RWPE2 (cell line): ENCODE results near the gene ABAT.

ENCODE experiments used
- ATAC-seq: fragments of 200-7000 bp; cut with Tn5 transposase; 3 replicates; pipeline ENCODE4 v1.9.1; 2021; ENCODE audit warnings: low read depth
- DNase-seq: peaks from one replicate; pipeline ENCODE4 v3.0.0-alpha.2; 2020; ENCODE audit warnings: low spot score
- H3K27ac ChIP-seq: fragments of 450-650 bp; 2 replicates; pipeline ENCODE4 v1.5.1; 2017; ENCODE audit warnings: mild to moderate bottlenecking; ENCODE audit not compliant: poor library complexity, severe bottlenecking
- H3K27me3 ChIP-seq: fragments of 250-450 bp; sonication (Bioruptor Pico); 2 replicates; pipeline ENCODE4 v1.5.1; 2021; ENCODE audit warnings: mild to moderate bottlenecking, moderate library complexity; ENCODE audit not compliant: insufficient read depth, poor library complexity, severe bottlenecking
- H3K36me3 ChIP-seq: fragments of 250-450 bp; sonication (Bioruptor Pico); 2 replicates; pipeline ENCODE4 v1.5.1; 2020; ENCODE audit warnings: low read depth, mild to moderate bottlenecking, moderate library complexity
- H3K4me1 ChIP-seq: fragments of 250-450 bp; sonication (Bioruptor Pico); 2 replicates; pipeline ENCODE4 v1.5.1; 2021; ENCODE audit warnings: mild to moderate bottlenecking, moderate library complexity; ENCODE audit not compliant: insufficient read depth, poor library complexity, severe bottlenecking
- H3K4me3 ChIP-seq: fragments of 250-450 bp; sonication (Bioruptor Pico); 2 replicates; pipeline ENCODE4 v1.5.1; 2021; ENCODE audit warnings: mild to moderate bottlenecking, moderate library complexity; ENCODE audit not compliant: severe bottlenecking
- H3K9me3 ChIP-seq: fragments of 250-450 bp; sonication (Bioruptor Pico); 2 replicates; pipeline ENCODE4 v1.5.1; 2021; ENCODE audit warnings: mild to moderate bottlenecking, moderate library complexity; ENCODE audit not compliant: severe bottlenecking
- CTCF ChIP-seq: fragments of 450-650 bp; IDR thresholded peaks from one replicate; pipeline ENCODE4 v1.5.1; 2017; ENCODE audit warnings: mild to moderate bottlenecking, moderate library complexity; ENCODE audit not compliant: poor library complexity, severe bottlenecking

ABAT gene

DNA sequence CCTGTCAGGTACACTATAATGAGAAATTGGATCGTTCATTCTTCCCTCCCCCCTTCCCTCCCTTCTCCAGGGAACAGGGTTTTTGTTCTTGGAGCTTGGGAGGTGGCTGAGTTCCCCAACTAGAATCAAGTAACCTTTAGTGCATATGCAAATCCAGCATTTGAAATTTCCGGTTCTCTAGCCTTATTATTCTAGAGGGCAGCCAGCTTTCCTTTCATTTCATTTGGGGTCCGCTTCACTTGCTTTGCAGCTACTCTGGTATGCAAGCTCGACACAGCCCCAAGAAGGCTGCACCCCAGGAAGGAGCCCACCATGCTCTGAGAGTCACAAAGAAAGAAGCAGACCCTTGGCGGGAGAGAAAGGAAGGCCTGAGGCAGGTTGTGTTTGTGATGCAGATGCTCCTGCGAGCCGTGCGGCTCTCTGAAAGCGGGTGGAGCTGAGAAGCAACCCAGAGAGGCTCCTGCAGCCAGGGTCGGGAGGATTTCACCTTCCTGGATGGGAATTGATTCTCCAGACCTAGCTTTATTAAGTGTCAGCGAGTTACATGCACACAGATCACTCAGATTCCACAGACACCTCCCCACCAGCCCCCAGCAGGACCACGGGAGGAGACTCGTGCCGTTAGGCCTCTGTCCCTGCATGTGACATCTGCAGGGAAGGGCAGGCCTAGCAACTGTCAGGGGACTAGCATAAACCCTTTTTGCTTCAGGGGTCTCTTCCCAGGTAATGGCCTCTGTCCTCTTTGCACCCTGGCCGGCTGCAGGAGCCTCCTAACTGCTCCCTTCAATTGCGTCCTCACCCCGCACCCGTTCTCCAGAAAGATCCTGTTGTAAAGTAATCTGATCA is 157.7 kb downstream of the ABAT start:
- Histone ChIP-seq H3K36me3 (peaks cover 46% of the 10 kb centered on the region), H3K4me3 (no peak overlapping the region), H3K4me1 (peaks cover 12% of the 10 kb centered on the region), H3K27ac (no peak overlapping the region), H3K27me3 (no peaks in the 10 kb centered on the region), H3K9me3 (no peaks in the 10 kb centered on the region)
- DNase-seq (no peak), ATAC-seq (no peak)
- TF ChIP-seq CTCF, result no peak

- DNase-seq (no peak), ATAC-seq (no peak)
- peaks cover 12% of the 10 kb centered on the region for H3K4me1 ChIP-seq
- H3K27me3 ChIP-seq, result no peaks in the 10 kb centered on the region
- H3K9me3 ChIP-seq, result no peaks in the 10 kb centered on the region
- no peak overlapping the region for H3K27ac ChIP-seq
- no peak for TF ChIP-seq CTCF
- no peak overlapping the region for H3K4me3 ChIP-seq
- H3K36me3 ChIP-seq, result peaks cover 46% of the 10 kb centered on the region
These were observed 158.3 kb downstream of the ABAT start for GRCh38 chr16:8832717-8833105.
